Measurements from ENCODE around the gene CPE. TPM values are rescaled to one million over a fixed set of nuclear protein-coding genes. Genes with fewer than 3 reads are reported as not detected.

CPE gene
- total and polyA plus RNA-seq, 2 experiments from 2014 or later, result 53.9 to 77.9 TPM

GRCh38 chr4:165384598-165384997 lies 5.8 kb downstream of the CPE start:
- no peaks in the 10 kb centered on the region; the same call in 1 of the 2 replicates for H3F3A ChIP-seq (ENCODE audit: insufficient read depth)
- WGBS, 2 experiments (ENCODE audit: low coverage in 1 of 2, low lambda C conversion rate in 2 of 2, missing lambda C conversion rate in 2 of 2), result 95 to 96% methylated on average over 1 of the region's 1 CpG
- no peak overlapping the region for H3K9ac ChIP-seq
- H3K27me3 ChIP-seq (replicated peaks; ENCODE audit: insufficient read depth), result no peaks in the 10 kb centered on the region
- no peak for TF ChIP-seq EZH2 (IDR thresholded peaks at IDR 0.05; ENCODE audit: insufficient read depth, poor library complexity, severe bottlenecking)
- no peak for TF ChIP-seq EZH2phosphoT487 (IDR thresholded peaks at IDR 0.05; ENCODE audit: insufficient read depth, low read depth)
- H3K4me3 ChIP-seq, result no peak overlapping the region
- no peaks in the 10 kb centered on the region for H4K20me1 ChIP-seq (ENCODE audit: insufficient read depth)
- H3K36me3 ChIP-seq (ENCODE audit: low read depth), result no peaks in the 10 kb centered on the region
- H3K79me2 ChIP-seq (ENCODE audit: insufficient read depth), result no peaks in the 10 kb centered on the region
- H2AFZ ChIP-seq, result no peak overlapping the region
- in situ Hi-C loops (cut with MboI), result no loop called here
- no peak overlapping the region for H3K4me2 ChIP-seq (ENCODE audit: unreplicated experiment)
- peak; percentile 37 for DNase-seq
- H3K27ac ChIP-seq, result no peak overlapping the region
- 0 out of 2 replicates have a peak, but pooled peaks cover 5% of the 10 kb centered on the region for H3K4me1 ChIP-seq (ENCODE audit: insufficient read depth)
- H3K9me3 ChIP-seq (ENCODE audit: low read depth), result no peaks in the 10 kb centered on the region
- H3K9me2 ChIP-seq (ENCODE audit: insufficient read depth), result no peaks in the 10 kb centered on the region

- TF ChIP-seq EZH2 (IDR thresholded peaks at IDR 0.05; ENCODE audit: insufficient read depth, poor library complexity, severe bottlenecking) (no peak), EZH2phosphoT487 (IDR thresholded peaks at IDR 0.05; ENCODE audit: insufficient read depth, low read depth) (no peak)
- Histone ChIP-seq H3K9me3 (ENCODE audit: low read depth) (no peaks in the 10 kb centered on the region), H3F3A (ENCODE audit: insufficient read depth) (no peaks in the 10 kb centered on the region; the same call in 1 of the 2 replicates), H2AFZ (no peak overlapping the region), H3K27ac (no peak overlapping the region), H3K4me3 (no peak overlapping the region), H3K4me1 (ENCODE audit: insufficient read depth) (0 out of 2 replicates have a peak, but pooled peaks cover 5% of the 10 kb centered on the region), H3K9ac (no peak overlapping the region), H3K9me2 (ENCODE audit: insufficient read depth) (no peaks in the 10 kb centered on the region), H3K4me2 (ENCODE audit: unreplicated experiment) (no peak overlapping the region), H3K79me2 (ENCODE audit: insufficient read depth) (no peaks in the 10 kb centered on the region), H3K36me3 (ENCODE audit: low read depth) (no peaks in the 10 kb centered on the region), H3K27me3 (replicated peaks; ENCODE audit: insufficient read depth) (no peaks in the 10 kb centered on the region), H4K20me1 (ENCODE audit: insufficient read depth) (no peaks in the 10 kb centered on the region)
- WGBS, 2 experiments (ENCODE audit: low coverage in 1 of 2, low lambda C conversion rate in 2 of 2, missing lambda C conversion rate in 2 of 2), result 88 to 90% methylated on average over 4 of the region's 4 CpGs
- in situ Hi-C loops (cut with MboI), result no loop called here
- DNase-seq, result no peak
Measured at GRCh38 chr4:165385126-165385525, 6.3 kb downstream of the CPE start.

GRCh38 chr4:165386328-165386727 lies 7.5 kb downstream of the CPE start:
- TF ChIP-seq EZH2 (IDR thresholded peaks at IDR 0.05; ENCODE audit: insufficient read depth, poor library complexity, severe bottlenecking) (no peak), EZH2phosphoT487 (IDR thresholded peaks at IDR 0.05; ENCODE audit: insufficient read depth, low read depth) (no peak)

GRCh38 chr4:165388756-165389155 lies 9.9 kb downstream of the CPE start:
- Histone ChIP-seq H3K4me1 (ENCODE audit: insufficient read depth) (0 out of 2 replicates have a peak, but pooled peaks cover 1% of the 10 kb centered on the region), H3K79me2 (ENCODE audit: insufficient read depth) (no peaks in the 10 kb centered on the region), H3K4me3 (no peak overlapping the region), H3K27me3 (replicated peaks; ENCODE audit: insufficient read depth) (no peaks in the 10 kb centered on the region), H3K27ac (no peak overlapping the region), H4K20me1 (ENCODE audit: insufficient read depth) (no peaks in the 10 kb centered on the region), H3K4me2 (ENCODE audit: unreplicated experiment) (no peak overlapping the region), H3K9me2 (ENCODE audit: insufficient read depth) (no peaks in the 10 kb centered on the region), H3F3A (ENCODE audit: insufficient read depth) (peaks cover 3% of the 10 kb centered on the region; the same call in 1 of the 2 replicates), H3K9ac (no peak overlapping the region), H3K36me3 (ENCODE audit: low read depth) (no peaks in the 10 kb centered on the region), H3K9me3 (ENCODE audit: low read depth) (no peaks in the 10 kb centered on the region), H2AFZ (no peak overlapping the region)
- DNase-seq, result no peak
- in situ Hi-C loops (cut with MboI), result no loop called here
- TF ChIP-seq EZH2phosphoT487 (IDR thresholded peaks at IDR 0.05; ENCODE audit: insufficient read depth, low read depth) (no peak), EZH2 (IDR thresholded peaks at IDR 0.05; ENCODE audit: insufficient read depth, poor library complexity, severe bottlenecking) (no peak)

More at GRCh38 chr4:165386328-165386727, 7.5 kb downstream of the CPE start:
- 0 out of 2 replicates have a peak, but pooled peaks cover 5% of the 10 kb centered on the region for H3K4me1 ChIP-seq (ENCODE audit: insufficient read depth)
- no peak overlapping the region for H3K9ac ChIP-seq
- in situ Hi-C loops (cut with MboI), result no loop called here
- H3K27me3 ChIP-seq (replicated peaks; ENCODE audit: insufficient read depth), result no peaks in the 10 kb centered on the region
- no peak overlapping the region for H3K4me3 ChIP-seq
- H3K79me2 ChIP-seq (ENCODE audit: insufficient read depth), result no peaks in the 10 kb centered on the region
- H3K9me2 ChIP-seq (ENCODE audit: insufficient read depth), result no peaks in the 10 kb centered on the region
- H3K36me3 ChIP-seq (ENCODE audit: low read depth), result no peaks in the 10 kb centered on the region
- H3K27ac ChIP-seq, result no peak overlapping the region
- H3K9me3 ChIP-seq (ENCODE audit: low read depth), result no peaks in the 10 kb centered on the region
- 96 to 98% methylated on average over 1 of the region's 1 CpG for WGBS, 2 experiments (ENCODE audit: low coverage in 1 of 2, low lambda C conversion rate in 2 of 2, missing lambda C conversion rate in 2 of 2)
- no peak overlapping the region for H3K4me2 ChIP-seq (ENCODE audit: unreplicated experiment)
- H3F3A ChIP-seq (ENCODE audit: insufficient read depth), result no peaks in the 10 kb centered on the region
- H4K20me1 ChIP-seq (ENCODE audit: insufficient read depth), result no peaks in the 10 kb centered on the region
- DNase-seq, result no peak
- peak overlapping the region; percentile 37; the same call in 1 of the 2 replicates for H2AFZ ChIP-seq

GRCh38 chr4:165393051-165393450 lies 14.2 kb downstream of the CPE start:
- Histone ChIP-seq H3K9me2 (ENCODE audit: insufficient read depth) (no peaks in the 10 kb centered on the region), H3K4me3 (no peak overlapping the region), H3K36me3 (ENCODE audit: low read depth) (no peaks in the 10 kb centered on the region), H3K27me3 (replicated peaks; ENCODE audit: insufficient read depth) (no peaks in the 10 kb centered on the region), H4K20me1 (ENCODE audit: insufficient read depth) (no peaks in the 10 kb centered on the region), H3F3A (ENCODE audit: insufficient read depth) (peaks cover 13% of the 10 kb centered on the region; the same call in 1 of the 2 replicates), H3K9ac (no peak overlapping the region), H2AFZ (no peak overlapping the region), H3K4me1 (ENCODE audit: insufficient read depth) (peaks cover 11% of the 10 kb centered on the region; the same call in 1 of the 2 replicates), H3K79me2 (ENCODE audit: insufficient read depth) (no peaks in the 10 kb centered on the region), H3K4me2 (ENCODE audit: unreplicated experiment) (no peak overlapping the region), H3K9me3 (ENCODE audit: low read depth) (no peaks in the 10 kb centered on the region), H3K27ac (no peak overlapping the region)
- TF ChIP-seq EZH2phosphoT487 (IDR thresholded peaks at IDR 0.05; ENCODE audit: insufficient read depth, low read depth) (no peak), EZH2 (IDR thresholded peaks at IDR 0.05; ENCODE audit: insufficient read depth, poor library complexity, severe bottlenecking) (no peak)
- DNase-seq, result no peak
- in situ Hi-C loops (cut with MboI), result no loop called here

All from GM23248 (cell line).